Amygdala (tissue), 56 donors: ENCODE results near the gene ADD2.
A peak's percentile ranks its signal among the peaks of the same experiment; 100 is the strongest.
"Not testable (repeated sequence)": the region's sequence is repeated elsewhere in the genome, so short reads cannot be mapped to it uniquely, and the experiment has no call there.

Source experiments
- DNase-seq, 56 donors: peaks; one replicate each; lab custom pipeline; 2025; lab: John Stamatoyannopoulos, UW

The ADD2 gene

GRCh38 chr2:70767699-70768589, at the start of gene ADD2:
Gene ADD2 (minus strand): TSS chr2:70768200. CDS start chr2:70706408, 61,792 bp downstream.
- DNase-seq: peak in 30 of 56 donors; percentile 2 to 60 (median 26)

- DNase-seq: no peak
Observed at GRCh38 chr2:70817284-70817954, 49.4 kb upstream of the ADD2 start.

GRCh38 chr2:70816726-70817125, 48.7 kb upstream of the ADD2 start:
- no peak for DNase-seq

- DNase-seq: no peak
Observed at GRCh38 chr2:70808983-70809958, 41.3 kb upstream of the ADD2 start.

- DNase-seq: no peak
Observed at GRCh38 chr2:70807828-70808118, 39.8 kb upstream of the ADD2 start.

GRCh38 chr2:70807102-70807827, 39.3 kb upstream of the ADD2 start:
- DNase-seq: no peak

GRCh38 chr2:70806620-70807019, 38.6 kb upstream of the ADD2 start:
- DNase-seq: no peak

- no peak for DNase-seq
Observed at GRCh38 chr2:70806013-70806412, 38.0 kb upstream of the ADD2 start.

- no peak for DNase-seq
Observed at GRCh38 chr2:70801607-70802263, 33.7 kb upstream of the ADD2 start.

GRCh38 chr2:70799706-70800105, 31.7 kb upstream of the ADD2 start:
- no peak for DNase-seq

- DNase-seq: not testable (repeated sequence)
Observed at GRCh38 chr2:70797996-70798395, 30.0 kb upstream of the ADD2 start.

- DNase-seq: no peak
Observed at GRCh38 chr2:70797506-70797905, 29.5 kb upstream of the ADD2 start.

- DNase-seq: no peak
Observed at GRCh38 chr2:70796262-70796661, 28.3 kb upstream of the ADD2 start.

- DNase-seq: no peak
Observed at GRCh38 chr2:70795164-70795995, 27.4 kb upstream of the ADD2 start.

GRCh38 chr2:70793450-70793849, 25.4 kb upstream of the ADD2 start:
- DNase-seq: peak in 1 of 56 donors; percentile 2

- DNase-seq: no peak
Observed at GRCh38 chr2:70790136-70790828, 22.3 kb upstream of the ADD2 start, which contains the start of gene FIGLA. Gene FIGLA (minus strand): TSS chr2:70790643. CDS start chr2:70790638, 5 bp downstream.

- peak in 46 of 56 donors; percentile 4 to 81 (median 39) for DNase-seq
Observed at GRCh38 chr2:70789304-70790135, 21.5 kb upstream of the ADD2 start.
